ENCODE results near the gene ADH1A. TPM values are rescaled to one million over a fixed set of nuclear protein-coding genes. Genes with fewer than 3 reads are reported as not detected.
A peak's percentile ranks its signal among the peaks of the same experiment; 100 is the strongest.

The ADH1A gene
- total and polyA plus RNA-seq, 7 donors = not detected

DNA sequence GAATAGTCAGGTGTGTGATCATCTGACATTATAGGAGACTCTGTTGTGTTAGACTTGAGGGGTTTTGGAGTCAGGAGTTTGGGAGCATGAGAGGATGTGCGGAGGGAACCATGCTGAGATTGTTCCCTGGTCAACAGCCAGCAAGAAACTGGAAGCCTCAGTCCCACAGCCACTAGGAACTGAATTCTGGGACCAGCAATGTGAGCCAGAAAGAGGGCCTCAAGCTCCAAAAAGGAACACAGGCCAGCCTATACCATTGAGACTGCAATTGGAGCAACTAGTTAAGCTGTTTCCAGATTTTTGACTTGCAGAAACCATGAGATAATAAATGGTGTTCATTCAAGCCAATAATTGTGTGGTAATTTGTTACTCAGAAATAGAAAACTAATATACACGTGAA, 39.1 kb upstream of the ADH1A start:
- Histone ChIP-seq H3K27me3 (no peaks in the 10 kb centered on the region), H3K36me3 (no peaks in the 10 kb centered on the region), H3K4me1 (peaks cover 0 to 10% (median 7%) of the 10 kb centered on the region in 4 donors), H3K9me3 (no peaks in the 10 kb centered on the region), H3K27ac (peak overlapping the region; percentile 20 to 53 (median 32)), H3K4me3 (no peak overlapping the region)
- intact Hi-C loops (cut with DNase I) = loop anchor here (5.0 kb wide), 1 partner anchor 52 kb away; no protein-coding TSS in a partner anchor
- TF ChIP-seq POLR2A (IDR thresholded peaks at IDR 0.05) = no peak
- no peak for TF ChIP-seq EP300 (IDR thresholded peaks at IDR 0.05)
- TF ChIP-seq POLR2AphosphoS5 (IDR thresholded peaks at IDR 0.05) = no peak
- TF ChIP-seq, protein P1, sequence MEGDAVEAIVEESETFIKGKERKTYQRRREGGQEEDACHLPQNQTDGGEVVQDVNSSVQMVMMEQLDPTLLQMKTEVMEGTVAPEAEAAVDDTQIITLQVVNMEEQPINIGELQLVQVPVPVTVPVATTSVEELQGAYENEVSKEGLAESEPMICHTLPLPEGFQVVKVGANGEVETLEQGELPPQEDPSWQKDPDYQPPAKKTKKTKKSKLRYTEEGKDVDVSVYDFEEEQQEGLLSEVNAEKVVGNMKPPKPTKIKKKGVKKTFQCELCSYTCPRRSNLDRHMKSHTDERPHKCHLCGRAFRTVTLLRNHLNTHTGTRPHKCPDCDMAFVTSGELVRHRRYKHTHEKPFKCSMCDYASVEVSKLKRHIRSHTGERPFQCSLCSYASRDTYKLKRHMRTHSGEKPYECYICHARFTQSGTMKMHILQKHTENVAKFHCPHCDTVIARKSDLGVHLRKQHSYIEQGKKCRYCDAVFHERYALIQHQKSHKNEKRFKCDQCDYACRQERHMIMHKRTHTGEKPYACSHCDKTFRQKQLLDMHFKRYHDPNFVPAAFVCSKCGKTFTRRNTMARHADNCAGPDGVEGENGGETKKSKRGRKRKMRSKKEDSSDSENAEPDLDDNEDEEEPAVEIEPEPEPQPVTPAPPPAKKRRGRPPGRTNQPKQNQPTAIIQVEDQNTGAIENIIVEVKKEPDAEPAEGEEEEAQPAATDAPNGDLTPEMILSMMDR (IDR thresholded peaks at IDR 0.05) = no peak
- no peak for DNase-seq
- WGBS, 2 donors = 83% methylated on average over 2 of the region's 2 CpGs

DNA sequence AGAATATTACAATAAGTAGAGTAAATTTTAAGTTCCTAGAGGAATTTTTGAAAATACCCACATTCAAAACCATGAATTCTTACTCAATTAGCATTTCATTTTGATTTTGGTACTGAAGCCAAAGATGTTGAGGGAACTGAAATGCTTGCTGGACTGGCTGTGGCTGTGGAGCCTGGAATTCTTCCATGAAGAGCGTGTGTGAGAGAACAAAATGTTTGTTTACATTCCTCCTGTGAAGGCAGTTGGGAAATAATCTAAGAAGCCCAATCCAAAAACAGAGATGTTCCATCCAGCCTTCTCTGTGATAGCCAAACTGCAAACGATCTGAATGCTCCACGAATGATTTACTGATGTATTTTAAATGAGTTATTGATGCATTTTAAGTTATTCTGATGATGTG, 34.2 kb upstream of the ADH1A start:
- WGBS, 2 donors = 45 to 68% methylated on average over 3 of the region's 3 CpGs
- TF ChIP-seq EP300 (IDR thresholded peaks at IDR 0.05) = peak; percentile 83 to 95 (median 86)
- TF ChIP-seq, protein P1 (IDR thresholded peaks at IDR 0.05) = no peak
- TF ChIP-seq POLR2AphosphoS5 (IDR thresholded peaks at IDR 0.05) = peak; percentile 81 to 92 (median 90)
- TF ChIP-seq POLR2A (IDR thresholded peaks at IDR 0.05) = no peak
- Histone ChIP-seq H3K27ac (peak overlapping the region; percentile 78 to 86 (median 81)), H3K36me3 (no peaks in the 10 kb centered on the region), H3K27me3 (no peaks in the 10 kb centered on the region), H3K4me3 (no peak overlapping the region), H3K9me3 (no peaks in the 10 kb centered on the region), H3K4me1 (peaks cover 0 to 33% (median 24%) of the 10 kb centered on the region in 4 donors)
- peak; percentile 94 for DNase-seq
- intact Hi-C loops (cut with DNase I) = loop anchor here (1.0 to 5.0 kb wide), 2 partner anchors 24 to 57 kb away; no protein-coding TSS in a partner anchor

DNA sequence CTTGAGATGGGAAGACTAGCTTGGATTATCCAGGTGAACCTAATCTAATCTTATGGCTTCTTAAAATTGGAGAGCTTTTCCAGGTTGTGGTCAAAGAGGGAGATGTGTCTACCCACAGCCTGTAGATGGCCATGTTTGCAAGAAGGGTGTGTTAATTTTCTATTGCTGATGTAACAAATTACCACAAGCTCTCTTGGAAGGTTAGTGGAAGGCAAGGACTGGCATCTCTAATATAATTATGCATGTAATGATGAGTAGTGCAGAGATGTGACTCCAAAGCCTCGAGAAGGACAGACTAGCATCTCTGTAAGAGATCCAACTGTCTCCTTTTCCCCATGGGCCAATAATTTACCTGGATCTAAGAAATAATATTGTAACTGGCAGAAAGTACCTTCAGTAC, 33.6 kb upstream of the ADH1A start:
- intact Hi-C loops (cut with DNase I) = loop anchor here (1.0 kb wide), 1 partner anchor 23 kb away; no protein-coding TSS in a partner anchor
- TF ChIP-seq POLR2AphosphoS5 (IDR thresholded peaks at IDR 0.05) (no peak), POLR2A (IDR thresholded peaks at IDR 0.05) (no peak), EP300 (IDR thresholded peaks at IDR 0.05) (no peak)
- TF ChIP-seq, protein P1 (IDR thresholded peaks at IDR 0.05) = no peak
- Histone ChIP-seq H3K9me3 (no peaks in the 10 kb centered on the region), H3K4me1 (peaks cover 0 to 33% (median 24%) of the 10 kb centered on the region in 4 donors), H3K36me3 (no peaks in the 10 kb centered on the region), H3K27ac (peak overlapping the region; percentile 78 to 86 (median 81)), H3K27me3 (no peaks in the 10 kb centered on the region), H3K4me3 (no peak overlapping the region)
- no peak for DNase-seq
- 66 to 89% methylated on average over 1 of the region's 1 CpG for WGBS, 2 donors

DNA sequence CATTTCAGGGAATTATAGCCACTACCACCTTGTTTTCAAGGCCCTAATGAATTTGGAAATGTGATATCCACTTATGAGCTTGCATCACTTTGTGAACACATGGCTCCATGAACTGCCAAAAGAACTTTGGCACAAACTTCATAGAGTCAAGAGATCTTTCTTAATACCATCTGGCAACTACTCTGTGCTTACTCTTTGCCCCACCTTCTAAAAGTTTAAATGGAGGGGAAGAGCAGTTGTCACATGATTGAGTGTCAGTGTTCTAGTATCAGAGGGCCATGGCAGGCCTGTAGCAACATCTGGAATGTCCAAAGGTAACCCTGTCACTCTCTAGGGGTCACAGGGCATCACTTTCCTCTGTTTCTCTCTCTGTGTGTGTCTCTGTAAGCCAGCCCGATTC, 33.0 kb upstream of the ADH1A start:
- H3K9me3 ChIP-seq = no peaks in the 10 kb centered on the region
- WGBS, 2 donors = 86 to 98% methylated on average over 1 of the region's 1 CpG
- H3K27ac ChIP-seq = peak overlapping the region; percentile 78 to 86 (median 81)
- intact Hi-C loops (cut with DNase I) = loop anchor here (1.0 kb wide), 1 partner anchor 22 kb away; no protein-coding TSS in a partner anchor
- DNase-seq = peak; percentile 81
- H3K36me3 ChIP-seq = no peaks in the 10 kb centered on the region
- H3K4me3 ChIP-seq = no peak overlapping the region
- H3K27me3 ChIP-seq = no peaks in the 10 kb centered on the region
- TF ChIP-seq, protein P1 (IDR thresholded peaks at IDR 0.05) = no peak
- TF ChIP-seq POLR2A (IDR thresholded peaks at IDR 0.05) (no peak), EP300 (IDR thresholded peaks at IDR 0.05) (peak in 3 of 4 donors; percentile 2 to 71 (median 28)), POLR2AphosphoS5 (IDR thresholded peaks at IDR 0.05) (peak; percentile 74 to 79 (median 78))
- H3K4me1 ChIP-seq = peaks cover 0 to 33% (median 24%) of the 10 kb centered on the region in 4 donors

Measured in sigmoid colon (tissue), 7 donors.